LHCN-M2 (cell line): ENCODE measurements around the gene SEMA6B. TPM values are rescaled to one million over a fixed set of nuclear protein-coding genes. Genes with fewer than 3 reads are reported as not detected.

Source experiments
- DNase-seq: peaks from one replicate; pipeline ENCODE4 v3.0.0-alpha.2; 2012; ENCODE audit warnings: low read depth
- total RNA-seq: library from RNA; depleted of rRNA; stranded (reverse); fragments of >200 nt; gene quantifications from 2 replicates; pipeline ENCODE4 v1.2.3, GENCODE V29; 2014; rRNA removed

SEMA6B gene
- total RNA-seq, 1 experiment from 2014 or later, result 30.7 TPM

DNA sequence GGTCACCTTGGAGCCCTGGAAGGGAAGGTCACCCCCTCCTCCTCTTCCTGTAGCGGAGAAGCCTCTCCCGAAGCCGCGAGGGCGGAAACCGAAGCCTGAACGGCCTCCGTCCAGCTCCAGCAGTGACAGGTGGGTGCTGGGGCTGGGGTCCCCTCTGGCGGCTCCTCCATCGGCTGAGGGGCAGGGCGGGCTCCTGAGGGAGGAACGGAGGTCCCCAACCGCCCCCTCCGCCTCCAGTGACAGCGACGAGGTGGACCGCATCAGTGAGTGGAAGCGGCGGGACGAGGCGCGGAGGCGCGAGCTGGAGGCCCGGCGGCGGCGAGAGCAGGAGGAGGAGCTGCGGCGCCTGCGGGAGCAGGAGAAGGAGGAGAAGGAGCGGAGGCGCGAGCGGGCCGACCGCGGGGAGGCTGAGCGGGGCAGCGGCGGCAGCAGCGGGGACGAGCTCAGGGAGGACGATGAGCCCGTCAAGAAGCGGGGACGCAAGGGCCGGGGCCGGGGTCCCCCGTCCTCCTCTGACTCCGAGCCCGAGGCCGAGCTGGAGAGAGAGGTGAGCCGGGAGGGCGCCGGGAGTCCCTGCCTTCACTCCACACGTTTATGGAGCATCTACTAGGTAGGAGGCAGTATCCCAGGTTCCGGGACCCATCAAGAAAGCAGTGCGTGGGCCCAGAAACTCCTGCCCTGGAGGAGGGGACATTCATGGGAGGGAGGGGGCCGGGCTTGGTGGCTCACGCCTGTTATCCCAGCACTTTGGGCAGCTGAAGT lies 65.4 kb downstream of the SEMA6B start:
- DNase-seq, result no peak

GRCh38 chr19:4493104-4493928 lies 66.2 kb downstream of the SEMA6B start:
- no peak for DNase-seq

Other genes starting within 250 kb of the SEMA6B start
- gene STAP2, start 220.9 kb downstream of the SEMA6B start, total RNA-seq, result 1.1 and 2.9 TPM in 2 replicates
- 1.2 and 5.1 TPM in 2 replicates for gene MPND, start 216.1 kb downstream of the SEMA6B start, total RNA-seq
- gene SH3GL1, start 159.1 kb downstream of the SEMA6B start, total RNA-seq, result 208 and 261 TPM in 2 replicates
- 36.5 and 51.9 TPM in 2 replicates for gene CHAF1A, start 157.0 kb downstream of the SEMA6B start, total RNA-seq
- 71.9 and 85.3 TPM in 2 replicates for gene UBXN6, start 101.9 kb downstream of the SEMA6B start, total RNA-seq
- gene HDGFL2, start 87.4 kb downstream of the SEMA6B start, total RNA-seq, result 65.9 and 67.3 TPM in 2 replicates
- gene PLIN4, start 41.2 kb downstream of the SEMA6B start, total RNA-seq, result under 0.01 TPM in 1 of 2 replicates, not detected in the other
- 0.06 TPM in 1 of 2 replicates, not detected in the other for gene PLIN5, start 24.5 kb downstream of the SEMA6B start, total RNA-seq
- 0.13 TPM in 1 of 2 replicates, not detected in the other for gene LRG1, start 19.6 kb downstream of the SEMA6B start, total RNA-seq
- 9.2 and 11.4 TPM in 2 replicates for gene TNFAIP8L1, start 79.8 kb upstream of the SEMA6B start, total RNA-seq
- gene MYDGF, start 110.7 kb upstream of the SEMA6B start, total RNA-seq, result 151 and 161 TPM in 2 replicates
- gene DPP9, start 164.2 kb upstream of the SEMA6B start, total RNA-seq, result 107 and 109 TPM in 2 replicates
- 12.7 and 13.8 TPM in 2 replicates for gene FEM1A, start 232.1 kb upstream of the SEMA6B start, total RNA-seq